Measurements from ENCODE around the gene UGT1A7.
"Not testable (repeated sequence)": the region's sequence is repeated elsewhere in the genome, so short reads cannot be mapped to it uniquely, and the experiment has no call there.

The UGT1A7 gene

DNA sequence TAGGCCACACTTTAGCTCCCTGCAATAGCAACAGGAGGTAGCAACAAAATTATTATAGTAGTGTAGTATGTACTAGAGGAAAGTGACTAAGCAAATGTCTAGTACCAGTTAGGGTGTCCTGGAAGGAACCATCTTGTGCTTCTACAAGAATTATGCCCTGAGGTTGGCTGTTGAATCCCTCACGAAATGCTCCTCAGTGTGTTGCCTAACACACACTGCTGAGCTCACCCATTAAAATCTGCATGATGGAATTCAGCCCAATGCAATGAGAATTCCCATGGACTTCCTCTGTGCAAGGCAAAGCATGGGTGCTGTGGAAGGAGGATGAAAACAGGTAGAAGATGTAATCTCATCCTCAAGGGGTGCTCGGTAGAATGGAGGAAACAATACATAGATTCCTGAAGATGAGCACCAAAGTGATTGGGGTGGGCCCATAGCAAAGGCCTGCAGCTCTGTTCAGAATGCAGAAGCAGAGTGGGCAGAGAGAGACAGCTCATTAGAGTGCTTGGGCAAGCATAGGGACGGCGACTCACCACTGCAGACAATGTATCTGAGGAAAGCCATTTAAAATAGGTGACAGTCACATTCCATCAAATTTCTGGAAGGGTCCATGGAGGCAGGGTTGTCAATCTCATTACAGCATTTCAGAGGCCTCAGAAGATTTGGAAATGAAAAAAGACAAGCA, 1.2 kb upstream of the UGT1A7 start:
- no peak for DNase-seq (ENCODE audit: low read depth)

- DNase-seq (ENCODE audit: low read depth): no peak
Measured at GRCh38 chr2:233684640-233685039, 2.9 kb downstream of the UGT1A7 start.

DNA sequence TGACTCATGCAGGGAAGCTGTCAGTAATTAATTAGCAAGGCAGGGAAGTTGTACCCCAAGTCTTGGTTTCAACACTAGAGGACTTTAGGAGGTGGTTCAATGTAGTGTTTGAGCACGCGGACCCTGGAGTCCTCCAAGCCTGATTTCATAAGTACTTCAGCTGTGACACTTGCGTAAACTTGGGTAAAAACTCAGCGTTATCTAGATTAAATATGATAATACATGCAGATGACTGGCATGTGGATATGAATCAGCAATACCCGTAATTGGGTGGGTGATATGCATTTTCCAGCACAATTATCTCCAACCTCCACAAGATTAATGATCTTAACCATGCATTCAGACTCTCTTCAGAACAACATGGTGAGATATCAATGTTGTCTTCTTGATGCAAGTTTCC, 5.2 kb downstream of the UGT1A7 start:
- no peak for DNase-seq (ENCODE audit: low read depth)

DNA sequence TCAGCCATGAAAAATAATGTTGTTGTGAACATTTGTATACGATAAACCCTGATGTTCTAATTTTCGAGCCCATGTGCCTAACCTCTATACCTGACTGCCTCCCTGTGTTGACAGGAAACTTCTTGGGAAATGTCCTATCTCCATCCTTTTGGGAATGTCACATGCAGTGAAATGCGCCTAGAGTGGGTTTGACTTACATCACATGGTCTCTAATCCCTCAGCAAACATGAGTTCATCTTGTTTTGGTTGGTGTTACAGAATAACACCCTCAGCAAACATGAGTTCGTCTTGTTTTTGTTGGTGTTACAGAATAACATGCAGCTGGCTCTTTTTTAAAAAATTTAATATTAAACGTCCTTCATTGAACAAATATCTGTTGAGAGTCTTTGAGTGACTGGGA, 6.6 kb downstream of the UGT1A7 start:
- DNase-seq (ENCODE audit: low read depth): no peak

DNA sequence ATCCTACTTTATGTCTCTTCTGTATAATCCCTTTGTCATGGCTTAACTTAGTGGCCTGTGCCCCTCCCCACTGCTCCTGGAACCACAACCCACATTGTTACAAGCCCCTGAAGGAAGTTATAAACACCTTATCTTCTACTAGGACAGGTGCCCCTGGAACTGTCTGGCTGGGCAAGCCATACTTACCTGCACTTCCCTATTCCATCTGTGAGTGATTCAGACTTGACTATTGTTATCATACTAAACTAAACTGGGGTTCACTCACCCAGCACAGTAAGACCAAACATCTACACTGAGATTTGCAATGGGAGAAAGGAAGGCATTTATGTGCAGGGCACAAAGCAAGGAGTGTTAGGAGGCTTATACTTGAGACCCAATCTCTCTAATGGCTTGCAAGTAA, 7.3 kb downstream of the UGT1A7 start:
- DNase-seq (ENCODE audit: low read depth): no peak

GRCh38 chr2:233689501-233689900, 7.8 kb downstream of the UGT1A7 start:
- DNase-seq (ENCODE audit: low read depth): no peak

DNA sequence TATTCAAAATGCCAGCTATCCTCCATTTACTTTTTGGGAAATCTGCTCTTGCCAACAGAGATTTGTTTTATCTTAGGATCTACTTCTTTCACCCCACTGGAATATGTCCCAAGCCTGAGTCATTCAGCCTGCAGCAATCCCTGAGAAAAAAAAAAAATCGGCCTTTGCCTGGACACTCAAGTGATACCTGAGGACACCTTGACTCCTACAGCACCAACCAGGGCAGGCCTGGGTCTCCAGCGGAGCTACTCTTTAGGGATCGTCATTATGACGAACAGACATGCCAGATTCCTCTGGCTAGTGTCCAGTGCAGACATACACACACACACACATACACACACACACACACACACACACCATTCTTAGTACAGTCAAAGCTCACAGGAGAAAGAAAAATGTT, 8.7 kb downstream of the UGT1A7 start:
- DNase-seq (ENCODE audit: low read depth): no peak

DNA sequence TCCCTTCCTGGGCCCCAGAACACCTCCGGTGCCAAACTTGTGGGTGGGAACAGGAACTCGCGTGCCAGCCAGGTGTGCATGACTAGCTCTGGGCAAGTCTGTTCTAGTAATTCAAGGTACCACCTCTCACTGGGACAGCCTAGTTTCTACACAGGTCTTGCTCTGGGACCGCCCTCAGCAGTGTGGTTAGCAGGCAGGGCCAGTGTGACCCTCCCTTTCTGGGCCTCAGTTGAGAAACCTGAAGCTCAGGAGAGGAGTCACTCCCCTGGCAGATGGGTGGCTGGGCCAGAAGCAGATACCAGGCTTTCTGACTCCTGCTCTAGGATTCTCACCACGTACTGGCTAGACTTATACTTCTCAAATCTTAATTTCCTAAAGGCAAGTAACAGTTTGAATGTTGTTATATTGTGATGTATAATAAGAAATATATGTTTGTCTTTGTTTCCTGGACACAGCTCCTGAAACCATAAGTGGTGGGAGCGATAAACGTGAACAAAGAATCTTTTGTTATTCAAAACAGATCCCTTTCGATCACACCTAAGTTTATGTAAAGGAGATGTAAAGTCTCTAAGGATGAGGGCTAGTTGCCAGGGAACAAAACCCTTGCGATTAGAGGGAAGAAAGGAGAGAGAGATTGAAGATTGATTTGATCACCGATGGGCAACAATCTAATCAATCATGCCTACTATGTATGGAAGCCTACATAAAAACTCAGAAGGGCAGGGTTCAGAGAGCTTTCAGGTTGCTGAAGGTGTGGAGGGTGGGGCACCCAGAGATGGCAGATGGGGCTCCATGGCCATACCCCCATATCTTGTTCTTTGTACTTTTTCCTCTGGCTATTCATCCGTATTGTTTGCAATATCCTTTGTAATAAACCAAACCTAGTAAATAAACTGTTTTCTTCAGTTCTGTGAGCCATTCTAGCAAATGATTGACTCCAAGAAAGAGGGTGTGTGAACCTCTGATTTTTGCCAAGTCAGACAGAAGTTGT, 10.0 kb downstream of the UGT1A7 start:
- DNase-seq (ENCODE audit: low read depth): no peak

DNA sequence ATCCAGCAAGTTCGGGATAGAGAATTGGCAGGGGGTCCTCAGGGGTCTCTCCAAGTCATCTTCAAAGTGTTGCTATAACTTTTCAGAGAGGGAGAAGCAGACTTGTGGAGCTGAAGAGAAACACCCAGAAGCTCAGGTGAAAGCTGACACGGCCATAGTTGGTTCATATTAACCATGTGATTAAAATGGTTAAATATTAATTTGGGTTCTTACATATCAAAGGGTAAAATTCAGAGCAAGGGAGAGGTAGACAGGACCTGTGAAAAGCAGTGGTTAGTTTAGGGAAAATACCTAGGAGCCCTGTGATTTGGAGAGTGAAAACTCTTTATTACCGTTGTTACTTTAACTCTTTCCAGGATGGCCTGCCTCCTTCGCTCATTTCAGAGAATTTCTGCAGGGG, 10.9 kb downstream of the UGT1A7 start, which contains the start of gene UGT1A6:
UGT1A6 (plus strand) TSS at position 243 of the 400 bp plus-strand sequence; CDS start at position 358, 115 bp downstream.
- DNase-seq (ENCODE audit: low read depth): no peak

GRCh38 chr2:233693963-233694362, 12.3 kb downstream of the UGT1A7 start:
- DNase-seq (ENCODE audit: low read depth): no peak

- no peak for DNase-seq (ENCODE audit: low read depth)
Measured at GRCh38 chr2:233698740-233699139, 17.0 kb downstream of the UGT1A7 start.

GRCh38 chr2:233699424-233700027, 17.8 kb downstream of the UGT1A7 start:
- DNase-seq (ENCODE audit: low read depth): no peak

GRCh38 chr2:233700028-233700635, 18.4 kb downstream of the UGT1A7 start:
- DNase-seq (ENCODE audit: low read depth): no peak

GRCh38 chr2:233700842-233701241, 19.1 kb downstream of the UGT1A7 start:
- DNase-seq (ENCODE audit: low read depth): not testable (repeated sequence)

GRCh38 chr2:233702238-233702637, 20.5 kb downstream of the UGT1A7 start:
- no peak for DNase-seq (ENCODE audit: low read depth)

DNA sequence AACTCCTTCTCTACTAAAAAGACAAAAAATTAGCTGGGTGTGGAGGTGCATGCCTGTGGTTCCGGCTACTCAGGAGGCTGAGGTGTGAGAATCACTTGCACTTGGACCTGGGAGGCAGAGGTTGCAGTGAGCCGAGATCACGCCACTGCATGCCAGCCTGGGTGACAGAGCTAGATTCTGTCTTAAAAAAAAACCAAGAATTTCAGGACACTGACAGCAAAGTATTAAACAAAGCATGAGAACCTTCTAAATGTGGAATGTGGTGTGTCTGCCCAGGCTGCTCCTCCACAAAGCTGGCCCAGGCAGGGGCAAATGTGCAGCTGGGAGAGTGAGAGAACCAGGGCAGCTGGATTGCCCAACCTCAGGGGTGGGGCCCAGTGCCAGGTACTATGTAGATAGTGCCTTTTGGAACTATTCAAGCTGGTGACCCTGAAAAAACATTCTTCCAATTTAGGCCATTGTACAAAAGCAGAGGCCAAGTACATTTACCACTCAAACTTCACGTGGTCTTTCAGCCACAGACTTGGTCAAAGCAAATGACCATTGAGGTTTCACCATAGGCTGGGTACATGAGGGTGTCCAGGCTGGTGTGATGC, 24.3 kb downstream of the UGT1A7 start:
- DNase-seq (ENCODE audit: low read depth): no peak

DNA sequence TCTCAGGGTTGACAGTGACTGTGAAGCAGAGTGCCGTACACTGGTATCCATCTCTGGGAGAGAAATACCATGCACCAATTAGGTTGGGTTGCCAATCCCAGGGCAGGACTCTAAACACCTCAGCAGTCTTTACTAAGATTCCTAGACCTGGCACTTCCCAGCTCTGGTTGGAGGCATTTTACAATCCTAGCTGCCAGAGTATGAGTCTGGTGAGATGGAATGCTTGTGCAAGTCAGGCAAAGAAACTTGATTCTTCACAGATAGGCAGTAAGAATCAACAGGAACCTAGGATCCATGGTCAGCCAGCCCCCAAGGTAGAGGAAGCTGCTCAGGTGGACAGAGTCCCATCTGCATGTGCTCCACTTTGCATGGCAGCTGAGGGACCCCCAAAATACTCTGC, 25.0 kb downstream of the UGT1A7 start:
- DNase-seq (ENCODE audit: low read depth): no peak

DNA sequence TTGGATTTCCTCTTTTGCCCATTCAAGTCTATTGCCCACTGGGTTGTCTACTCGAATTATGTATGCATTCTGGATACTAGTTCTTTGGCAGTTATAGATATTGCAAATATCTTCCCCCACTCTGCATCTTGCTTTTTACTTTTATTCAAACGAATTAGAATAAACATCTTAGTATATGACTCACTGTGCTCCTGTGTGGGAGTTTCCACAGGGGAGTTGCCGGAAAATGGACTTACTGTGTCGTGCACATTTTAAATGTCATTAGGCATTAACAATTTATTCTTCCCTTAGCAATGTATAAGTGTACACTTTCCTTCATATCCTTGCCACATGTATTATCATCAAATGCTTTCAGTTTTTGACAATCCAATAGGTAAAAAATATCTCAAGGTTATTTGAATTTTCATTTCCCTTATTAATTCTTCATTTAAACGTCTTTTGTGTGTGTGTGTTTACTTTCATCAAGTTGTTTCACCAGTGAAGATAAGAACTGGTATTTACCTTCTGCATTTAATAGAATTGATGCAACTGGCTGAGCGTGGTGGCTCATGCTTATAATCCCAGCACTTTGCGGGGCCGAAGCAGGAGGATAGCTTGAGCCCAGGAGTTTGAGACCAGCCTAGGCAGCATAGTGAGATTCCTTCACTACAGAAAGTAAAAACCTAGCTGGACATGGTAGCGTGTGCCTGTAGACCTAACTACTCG, 26.4 kb downstream of the UGT1A7 start:
- no peak for DNase-seq (ENCODE audit: low read depth)

- no peak for DNase-seq (ENCODE audit: low read depth)
Measured at GRCh38 chr2:233708942-233709341, 27.2 kb downstream of the UGT1A7 start.

DNA sequence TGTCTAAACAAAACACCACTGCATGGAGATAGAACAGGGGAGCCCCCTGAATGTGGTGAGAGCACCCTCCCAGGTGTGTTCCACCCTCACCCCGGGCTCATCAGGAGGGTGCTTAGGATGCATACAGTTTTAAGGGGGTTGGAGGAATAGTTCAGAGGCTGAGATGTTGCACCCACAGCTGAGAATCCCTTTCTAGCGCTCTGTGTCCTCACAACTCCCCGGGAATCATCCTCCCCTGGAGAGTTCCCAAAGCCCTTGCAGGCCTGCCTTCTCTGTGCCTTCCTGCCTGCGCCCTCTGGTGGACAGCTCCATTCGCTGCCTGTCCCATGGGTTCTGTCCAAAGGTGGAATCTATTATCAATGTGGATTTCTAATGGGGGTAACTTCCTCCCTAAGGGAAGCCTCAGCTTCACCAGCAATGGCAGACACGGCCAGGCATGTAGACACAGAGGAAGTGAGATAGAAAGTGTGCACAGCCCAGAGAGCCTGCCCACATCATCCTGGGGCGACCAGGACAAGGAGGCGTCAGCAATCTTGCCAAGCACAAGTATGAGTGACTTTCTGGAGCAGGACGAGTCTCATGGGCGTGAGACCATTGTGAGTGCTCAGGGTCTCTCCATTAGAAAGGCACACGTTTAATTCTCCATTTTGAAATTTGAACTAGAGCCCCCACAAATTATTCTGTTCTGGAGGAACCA, 29.8 kb downstream of the UGT1A7 start:
- DNase-seq (ENCODE audit: low read depth): peak; percentile 43
